GM12874 (cell line): ENCODE data around the gene SYT8.

Experiments
- CTCF ChIP-seq: IDR thresholded peaks from 2 replicates; pipeline ENCODE4 v1.5.1; 2011; ENCODE audit warnings: low read depth, mild to moderate bottlenecking, control low read depth, low read length, moderate library complexity; ENCODE audit not compliant: insufficient read depth

The SYT8 gene

GRCh38 chr11:1820463-1821325, 14.1 kb upstream of the SYT8 start:
- no peak for TF ChIP-seq CTCF

DNA sequence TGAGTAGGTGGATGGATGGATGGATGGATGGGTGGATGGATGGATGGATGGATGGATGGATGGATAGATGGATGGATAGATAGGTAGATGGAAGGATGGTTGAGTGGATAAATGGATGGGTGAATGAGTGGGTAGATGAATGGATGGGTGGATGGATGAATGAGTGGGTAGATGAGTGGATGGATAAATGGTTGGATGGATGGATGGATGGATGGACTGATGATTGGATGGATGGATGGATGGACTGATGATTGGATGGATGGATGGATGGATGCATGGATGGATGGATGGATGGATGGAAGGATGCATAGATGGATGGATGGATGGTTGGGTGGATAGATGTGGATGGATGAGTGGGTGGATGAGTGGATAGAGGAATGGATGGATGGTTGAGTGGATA, 13.2 kb upstream of the SYT8 start:
- no peak for TF ChIP-seq CTCF

- no peak for TF ChIP-seq CTCF
These were observed 12.0 kb upstream of the SYT8 start for GRCh38 chr11:1822648-1823375.

GRCh38 chr11:1823376-1824220, 11.2 kb upstream of the SYT8 start:
- no peak for TF ChIP-seq CTCF

GRCh38 chr11:1824221-1825038, 10.4 kb upstream of the SYT8 start:
- TF ChIP-seq CTCF = no peak

DNA sequence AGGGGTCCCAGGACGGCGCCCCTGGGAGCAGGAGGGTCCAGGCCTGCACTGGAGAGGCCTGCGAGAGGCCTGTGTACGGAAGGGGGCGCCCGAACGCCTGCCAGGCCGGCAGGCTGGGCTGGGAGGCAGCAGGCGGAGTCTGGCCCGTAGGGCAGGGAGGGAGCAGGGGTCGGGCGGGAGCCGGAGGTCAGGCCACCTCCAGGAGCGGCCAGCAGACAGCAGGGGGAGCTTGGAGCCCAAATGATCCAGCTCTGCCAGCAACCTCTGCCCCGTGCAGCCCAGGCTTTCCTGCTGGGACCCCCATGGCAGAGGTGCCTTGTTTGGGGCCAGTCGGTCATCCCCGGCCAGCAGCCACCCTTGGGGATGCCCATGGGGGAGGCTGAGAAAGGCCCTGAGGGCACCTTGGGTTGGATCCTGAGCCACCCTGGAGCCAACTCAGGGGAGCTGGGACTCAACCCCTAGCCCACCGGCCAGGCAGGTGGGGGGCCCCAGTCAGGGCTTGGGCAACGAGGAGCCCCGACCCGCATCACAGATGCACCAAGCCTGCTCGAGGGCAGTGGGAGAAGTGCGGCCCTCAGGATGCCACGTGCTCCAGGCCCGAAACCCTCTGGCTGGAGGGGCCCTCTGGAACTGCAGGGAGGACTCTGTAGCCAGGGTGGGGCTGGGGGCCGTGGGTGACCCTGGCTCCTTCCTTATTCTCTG, 9.6 kb upstream of the SYT8 start:
- TF ChIP-seq CTCF = peak; percentile 66
